GM23338 (cell line): Measurements from ENCODE around the gene PLA1A. TPM values are rescaled to one million over a fixed set of nuclear protein-coding genes. Genes with fewer than 3 reads are reported as not detected.

ENCODE experiments used
- ATAC-seq: fragments of 200-7000 bp; cut with Tn5 transposase; 3 replicates; pipeline ENCODE4 v1.9.1; 2020
- DNase-seq: peaks from one replicate; pipeline ENCODE4 v3.0.0-alpha.2; 2015; ENCODE audit warnings: low spot score
- H2AFZ ChIP-seq: fragments of 200-600 bp; sonication (generic); 2 replicates; pipeline ENCODE4 v1.8.0; 2016; ENCODE audit warnings: antibody characterized with exemption, mild to moderate bottlenecking, moderate library complexity
- H3F3A ChIP-seq: fragments of 200-600 bp; sonication (generic); replicated peaks from 2 replicates; pipeline ENCODE4 v1.8.0; 2017; ENCODE audit warnings: antibody characterized with exemption, mixed run types, low read depth
- H3K27ac ChIP-seq: fragments of 200-600 bp; sonication (generic); 2 replicates; pipeline ENCODE4 v1.6.1; 2016; ENCODE audit warnings: low read depth
- H3K27me3 ChIP-seq: fragments of 200-600 bp; sonication (generic); 2 replicates; pipeline ENCODE4 v1.8.0; 2016; ENCODE audit warnings: mild to moderate bottlenecking, mixed run types, moderate library complexity; ENCODE audit not compliant: insufficient read depth
- H3K36me3 ChIP-seq: fragments of 200-600 bp; sonication (generic); 2 replicates; pipeline ENCODE4 v1.8.0; 2016; ENCODE audit warnings: mild to moderate bottlenecking; ENCODE audit not compliant: insufficient read depth
- H3K4me1 ChIP-seq: fragments of 200-600 bp; sonication (generic); 2 replicates; pipeline ENCODE4 v1.8.0; 2016; ENCODE audit warnings: mild to moderate bottlenecking, moderate library complexity; ENCODE audit not compliant: insufficient read depth
- H3K4me2 ChIP-seq: fragments of 200-600 bp; sonication (generic); 2 replicates; pipeline ENCODE4 v1.7.1; 2017; ENCODE audit warnings: mixed run types
- H3K4me3 ChIP-seq: fragments of 200-600 bp; sonication (generic); 2 replicates; pipeline ENCODE4 v1.6.1; 2016; ENCODE audit warnings: mixed run types
- H3K79me2 ChIP-seq: fragments of 200-600 bp; sonication (generic); replicated peaks from 2 replicates; pipeline ENCODE4 v1.8.0; 2017; ENCODE audit warnings: mild to moderate bottlenecking; ENCODE audit not compliant: insufficient read depth
- H3K9me2 ChIP-seq: fragments of 200-600 bp; sonication (generic); 2 replicates; pipeline ENCODE4 v1.8.0; 2017; ENCODE audit not compliant: insufficient read depth
- H4K20me1 ChIP-seq: fragments of 200-600 bp; sonication (generic); replicated peaks from 2 replicates; pipeline ENCODE4 v1.8.0; 2017; ENCODE audit warnings: mild to moderate bottlenecking; ENCODE audit not compliant: insufficient read depth
- H3K27ac Mint-ChIP-seq: 2 replicates; pipeline ENCODE4 v1.8.0; 2020; ENCODE audit warnings: inconsistent platforms, mild to moderate bottlenecking, moderate library complexity, mixed read lengths
- H3K27me3 Mint-ChIP-seq: 3 replicates; pipeline ENCODE4 v1.8.0; 2022; ENCODE audit warnings: low read depth, mild to moderate bottlenecking, moderate library complexity, mixed read lengths, inconsistent platforms; ENCODE audit not compliant: insufficient read depth, poor library complexity
- H3K36me3 Mint-ChIP-seq: 3 replicates; pipeline ENCODE4 v1.8.0; 2021; ENCODE audit warnings: low read depth, mild to moderate bottlenecking, inconsistent platforms, moderate library complexity, mixed read lengths
- H3K4me1 Mint-ChIP-seq: 3 replicates; pipeline ENCODE4 v1.8.0; 2020; ENCODE audit warnings: mild to moderate bottlenecking, inconsistent platforms, mixed read lengths
- H3K4me3 Mint-ChIP-seq: 3 replicates; pipeline ENCODE4 v1.8.0; 2021; ENCODE audit warnings: moderate library complexity, mild to moderate bottlenecking, inconsistent platforms, mixed read lengths
- H3K9me3 Mint-ChIP-seq: 3 replicates; pipeline ENCODE4 v1.8.0; 2020; ENCODE audit warnings: moderate library complexity, mild to moderate bottlenecking, inconsistent platforms, mixed read lengths
- CREB1 ChIP-seq: fragments of 250-450 bp; sonication (Bioruptor Pico); IDR thresholded peaks from 2 replicates; pipeline ENCODE4 v1.5.0; 2020; ENCODE audit warnings: low read depth, mild to moderate bottlenecking, moderate library complexity
- CTCF ChIP-seq, 2 experiments: fragments of 200-600 bp in 1 of 2; sonication (generic) in 1 of 2; conservative IDR thresholded peaks; 2 replicates each; pipeline versions ENCODE4 v1.5.1 to v1.6.1; 2016 to 2017; ENCODE audit warnings: antibody characterized with exemption in 2 of 2, low read depth in 2 of 2, mild to moderate bottlenecking in 2 of 2, moderate library complexity in 1 of 2
- ETS1 ChIP-seq: IDR thresholded peaks from 2 replicates; pipeline ENCODE4 v1.6.1; 2016; ENCODE audit warnings: antibody characterized with exemption
- EZH2 ChIP-seq: fragments of 200-600 bp; sonication (generic); IDR thresholded peaks from one replicate; pipeline ENCODE4 v1.8.0; 2017; ENCODE audit warnings: antibody characterized with exemption, mild to moderate bottlenecking, low read depth; ENCODE audit not compliant: unreplicated experiment
- EZH2phosphoT487 ChIP-seq: fragments of 200-600 bp; sonication (generic); IDR thresholded peaks from one replicate; pipeline ENCODE4 v1.8.1; 2018; ENCODE audit warnings: antibody characterized with exemption; ENCODE audit not compliant: unreplicated experiment
- JUNB ChIP-seq: IDR thresholded peaks from one replicate; pipeline ENCODE4 v1.6.1; 2016; ENCODE audit warnings: antibody characterized with exemption; ENCODE audit not compliant: unreplicated experiment
- POLR2AphosphoS5 ChIP-seq: IDR thresholded peaks from 2 replicates; pipeline ENCODE4 v1.6.1; 2016; ENCODE audit warnings: antibody characterized with exemption, low read depth
- REST ChIP-seq: IDR thresholded peaks from one replicate; pipeline ENCODE4 v1.6.1; 2018; ENCODE audit warnings: antibody characterized with exemption; ENCODE audit not compliant: unreplicated experiment
- ZNF462 ChIP-seq: fragments of 250-450 bp; sonication (Bioruptor Pico); IDR thresholded peaks from 2 replicates; pipeline ENCODE4 v1.5.0; 2020; ENCODE audit warnings: mild to moderate bottlenecking, moderate library complexity
- polyA plus RNA-seq: library from polyadenylated mRNA; unstranded; fragments of >200 nt; fragmentation: Nextera tagmentation; extraction: Ambion mirVana; gene quantifications from 2 replicates; pipeline ENCODE4 v1.2.1, GENCODE V29; 2016
- total RNA-seq: library from RNA; depleted of rRNA; stranded (reverse); fragments of >200 nt; shearing (Covaris generic); gene quantifications from 2 replicates; pipeline ENCODE4 v1.2.3, GENCODE V29; 2014

PLA1A gene
- total and polyA plus RNA-seq, 2 experiments from 2014 or later = not detected

- Histone ChIP-seq H3K4me1 (no peaks in the 10 kb centered on the region), H3K4me2 (no peak overlapping the region)
These were observed 72.4 kb downstream of the PLA1A start for GRCh38 chr3:119669906-119670570.

More at GRCh38 chr3:119669906-119670570, 72.4 kb downstream of the PLA1A start:
- Mint-ChIP-seq H3K27me3 (no peaks in the 10 kb centered on the region), H3K36me3 (peaks cover 42% of the 10 kb centered on the region), H3K27ac (no peak overlapping the region), H3K4me3 (no peak overlapping the region), H3K9me3 (no peaks in the 10 kb centered on the region), H3K4me1 (no peaks in the 10 kb centered on the region; the same call in 2 of the 3 replicates)
- H3F3A ChIP-seq = no peaks in the 10 kb centered on the region
- ATAC-seq (no peak), DNase-seq (no peak)
- no peaks in the 10 kb centered on the region for H4K20me1 ChIP-seq
- H2AFZ ChIP-seq = no peak overlapping the region
- H3K36me3 ChIP-seq = peaks cover 22% of the 10 kb centered on the region
- H3K9me2 ChIP-seq = no peaks in the 10 kb centered on the region
- no peak for TF ChIP-seq CREB1 (CRISPR knock-in tag)
- TF ChIP-seq ETS1 = no peak
- TF ChIP-seq POLR2AphosphoS5 = no peak
- no peak for TF ChIP-seq EZH2phosphoT487
- TF ChIP-seq REST = no peak
- no peak for TF ChIP-seq CTCF (conservative IDR thresholded peaks at IDR 0.05; ENCODE audit: low read depth in 2 of 2)
- TF ChIP-seq EZH2 = no peak
- TF ChIP-seq ZNF462 = no peak
- TF ChIP-seq JUNB = no peak
- peaks cover under 1% of the 10 kb centered on the region; the same call in 1 of the 2 replicates for H3K79me2 ChIP-seq
- no peaks in the 10 kb centered on the region for H3K27me3 ChIP-seq
- H3K4me3 ChIP-seq = no peak overlapping the region
- no peak overlapping the region for H3K27ac ChIP-seq
